CD14-positive monocyte (primary cell): Measurements from ENCODE around the gene RGMA. TPM values are rescaled to one million over a fixed set of nuclear protein-coding genes. Genes with fewer than 3 reads are reported as not detected.

ENCODE experiments used
- DNase-seq, 3 donors: peaks; one replicate each; pipeline ENCODE4 v3.0.0-alpha.2; 2011 to 2022
- H2AFZ ChIP-seq: 2 replicates; pipeline ENCODE4 v1.6.0; 2012; ENCODE audit warnings: mild to moderate bottlenecking, low read depth, low read length, inconsistent platforms; ENCODE audit not compliant: insufficient read depth, poor library complexity, severe bottlenecking
- H3K27ac ChIP-seq, 2 donors: 1 replicate in 1 of 2; 2 replicates in 1 of 2; pipeline ENCODE4 v1.5.1; 2012 to 2013; ENCODE audit warnings: low read length in 2 of 2, control low read depth in 1 of 2, inconsistent platforms in 1 of 2, low read depth in 1 of 2, mild to moderate bottlenecking in 1 of 2
- H3K27me3 ChIP-seq, 2 donors: one replicate each; pipeline versions ENCODE4 v1.6.0 to v1.6.1; 2011 to 2013; ENCODE audit warnings: low read length in 2 of 2; ENCODE audit not compliant: control insufficient read depth in 2 of 2, insufficient read depth in 2 of 2
- H3K36me3 ChIP-seq, 2 donors: replicated peaks in 1 of 2; 1 replicate in 1 of 2; 2 replicates in 1 of 2; pipeline versions ENCODE4 v1.5.1 to v1.6.1; 2012 to 2013; ENCODE audit warnings: low read length in 2 of 2, control low read depth in 1 of 2, inconsistent platforms in 1 of 2, mild to moderate bottlenecking in 1 of 2; ENCODE audit not compliant: insufficient read depth in 2 of 2, control insufficient read depth in 1 of 2
- H3K4me1 ChIP-seq, 2 donors: 1 replicate in 1 of 2; 2 replicates in 1 of 2; pipeline versions ENCODE4 v1.5.1 to v1.6.1; 2012 to 2013; ENCODE audit warnings: low read length in 2 of 2, control low read depth in 1 of 2, inconsistent platforms in 1 of 2, mild to moderate bottlenecking in 1 of 2, moderate library complexity in 1 of 2; ENCODE audit not compliant: insufficient read depth in 2 of 2, control insufficient read depth in 1 of 2
- H3K4me2 ChIP-seq: replicated peaks from 2 replicates; pipeline ENCODE3; 2012; ENCODE audit warnings: low read length, moderate library complexity, mild to moderate bottlenecking; ENCODE audit not compliant: poor library complexity, severe bottlenecking; ENCODE audit errors: extremely low read depth
- H3K4me3 ChIP-seq, 3 experiments: fragments of 200-600 bp in 1 of 3; sonication (generic) in 1 of 3; replicated peaks in 1 of 3; 1 replicate in 2 of 3; 2 replicates in 1 of 3; pipeline ENCODE4 v1.5.1; 2011 to 2013; ENCODE audit warnings: low read length in 3 of 3, mild to moderate bottlenecking in 3 of 3, control low read depth in 2 of 3, low read depth in 2 of 3, inconsistent platforms in 1 of 3, moderate library complexity in 1 of 3
- H3K79me2 ChIP-seq: 2 replicates; pipeline ENCODE4 v1.6.0; 2012; ENCODE audit warnings: mild to moderate bottlenecking, control low read depth, inconsistent platforms, low read length, moderate library complexity; ENCODE audit not compliant: insufficient read depth
- H3K9ac ChIP-seq: 2 replicates; pipeline ENCODE4 v1.6.0; 2017; ENCODE audit warnings: low read length, mild to moderate bottlenecking; ENCODE audit not compliant: insufficient read depth, poor library complexity, severe bottlenecking
- H3K9me3 ChIP-seq, 2 donors: replicated peaks in 1 of 2; 1 replicate in 1 of 2; 2 replicates in 1 of 2; pipeline versions ENCODE4 v1.5.1 to v1.6.1; 2012 to 2013; ENCODE audit warnings: low read length in 2 of 2, control low read depth in 1 of 2; ENCODE audit not compliant: control insufficient read depth in 1 of 2, insufficient read depth in 1 of 2
- H4K20me1 ChIP-seq: 2 replicates; pipeline ENCODE4 v1.6.0; 2012; ENCODE audit warnings: mild to moderate bottlenecking, low read length, control low read depth, moderate library complexity; ENCODE audit not compliant: insufficient read depth
- H3K27ac Mint-ChIP-seq, 7 donors: one replicate each; pipeline ENCODE4 v1.8.0; 2020; ENCODE audit warnings: mild to moderate bottlenecking in 7 of 7, mixed read lengths in 7 of 7, moderate library complexity in 6 of 7, inconsistent platforms in 2 of 7
- H3K27me3 Mint-ChIP-seq, 3 donors: one replicate each; pipeline ENCODE4 v1.8.0; 2021 to 2022; ENCODE audit warnings: low read depth in 3 of 3, mild to moderate bottlenecking in 3 of 3, mixed read lengths in 3 of 3, moderate library complexity in 3 of 3, inconsistent platforms in 1 of 3
- H3K36me3 Mint-ChIP-seq, 2 donors: one replicate each; pipeline ENCODE4 v1.8.0; 2020; ENCODE audit warnings: mixed read lengths in 2 of 2, inconsistent platforms in 1 of 2, mild to moderate bottlenecking in 1 of 2
- H3K4me1 Mint-ChIP-seq: one replicate; pipeline ENCODE4 v1.8.0; 2020; ENCODE audit warnings: mild to moderate bottlenecking, mixed read lengths
- H3K4me3 Mint-ChIP-seq, 2 donors: one replicate each; pipeline ENCODE4 v1.8.0; 2020; ENCODE audit warnings: mild to moderate bottlenecking in 2 of 2, mixed read lengths in 2 of 2, moderate library complexity in 1 of 2
- H3K9me3 Mint-ChIP-seq, 7 donors: one replicate each; pipeline ENCODE4 v1.8.0; 2020 to 2022; ENCODE audit warnings: mixed read lengths in 7 of 7, mild to moderate bottlenecking in 6 of 7, moderate library complexity in 6 of 7, inconsistent platforms in 2 of 7
- CTCF ChIP-seq: fragments of 200-600 bp; IDR thresholded peaks from one replicate; pipeline ENCODE4 v1.8.0; 2022; ENCODE audit warnings: antibody characterized with exemption, mild to moderate bottlenecking
- WGBS: methylation state at CpG from one replicate; pipeline ENCODE4 v1.1.5; 2013; ENCODE audit warnings: missing lambda C conversion rate; ENCODE audit not compliant: insufficient coverage; 5-methylcytosine and 5-hydroxymethylcytosine counted together
- intact Hi-C, 2 donors: fragments of 100-400 bp; cut with micrococcal nuclease; formaldehyde crosslinking; loops; one replicate each; pipeline versions ENCODE4 v1.15.0 to v1.15.1; 2023
- polyA plus RNA-seq, 3 donors: library from polyadenylated mRNA; depleted of rRNA in 1 of 3; unstranded in 2 of 3; stranded (reverse) in 1 of 3; fragments of 300-500 nt in 2 of 3; fragments of >200 nt in 1 of 3; fragmentation: Illumina TruSeq in 2 of 3; gene quantifications; 1 replicate in 2 of 3; 2 replicates in 1 of 3; pipeline ENCODE4 v1.2.3, GENCODE V29; 2012 to 2021

The RGMA gene
- polyA plus RNA-seq, 3 donors, result 0.07 to 0.35 (median 0.08) TPM

GRCh38 chr15:93028111-93028631, 60.8 kb downstream of the RGMA start:
- no peaks in the 10 kb centered on the region for H3K27me3 ChIP-seq
- H3K4me2 ChIP-seq, result peak overlapping the region; percentile 35
- TF ChIP-seq CTCF, result no peak
- no peaks in the 10 kb centered on the region for H3K9me3 ChIP-seq
- Mint-ChIP-seq H3K9me3 (peaks cover 0 to 6% (median 3%) of the 10 kb centered on the region in 7 donors), H3K4me3 (peak overlapping the region in 1 of 2 donors; percentile 68), H3K27me3 (peaks cover 0 to 2% (median 2%) of the 10 kb centered on the region in 3 donors), H3K36me3 (peaks cover 32 to 37% of the 10 kb centered on the region in 2 donors), H3K4me1 (peaks cover 64% of the 10 kb centered on the region), H3K27ac (peak overlapping the region; percentile 93 to 98 (median 97))
- H3K4me1 ChIP-seq, result peaks cover 66 to 70% of the 10 kb centered on the region in 2 donors
- peaks cover 15 to 21% of the 10 kb centered on the region in 2 donors for H3K36me3 ChIP-seq
- H4K20me1 ChIP-seq, result peaks cover 21% of the 10 kb centered on the region
- H3K4me3 ChIP-seq, result peak overlapping the region in 1 of 3 experiments; percentile 18
- H3K9ac ChIP-seq, result peak overlapping the region; percentile 35
- peak overlapping the region; percentile 18 for H2AFZ ChIP-seq
- peaks cover 6% of the 10 kb centered on the region for H3K79me2 ChIP-seq
- intact Hi-C loops, result loop anchor here in 1 of 2 donors (10.0 kb wide), 1 partner anchor 233 kb away; no protein-coding TSS in a partner anchor
- peak in 1 of 3 donors; percentile 6 for DNase-seq
- peak overlapping the region; percentile 87 to 95 for H3K27ac ChIP-seq
- 67% methylated on average over 10 of the region's 13 CpGs for WGBS

GRCh38 chr15:93027413-93027812, 61.6 kb downstream of the RGMA start:
- H4K20me1 ChIP-seq, result peaks cover 27% of the 10 kb centered on the region
- H3K4me2 ChIP-seq, result no peak overlapping the region
- no peak overlapping the region for H2AFZ ChIP-seq
- intact Hi-C loops, result loop anchor here in 1 of 2 donors (10.0 kb wide), 1 partner anchor 233 kb away; no protein-coding TSS in a partner anchor
- peak; percentile 60 to 72 (median 71) for DNase-seq
- H3K27ac Mint-ChIP-seq, result peak overlapping the region; percentile 88 to 98 (median 96)
- peaks cover 23 to 29% of the 10 kb centered on the region in 2 donors for H3K36me3 ChIP-seq
- no peak for TF ChIP-seq CTCF
- peaks cover 14% of the 10 kb centered on the region for H3K79me2 ChIP-seq
- H3K27me3 Mint-ChIP-seq, result peaks cover under 1 to 2% (median 2%) of the 10 kb centered on the region in 3 donors
- H3K27me3 ChIP-seq, result no peaks in the 10 kb centered on the region
- peaks cover 0 to 6% (median 3%) of the 10 kb centered on the region in 7 donors for H3K9me3 Mint-ChIP-seq
- 37% methylated on average over 6 of the region's 10 CpGs for whole genome bisulfite sequencing
- peak overlapping the region in 1 of 3 experiments; percentile 18 for H3K4me3 ChIP-seq
- peaks cover 66% of the 10 kb centered on the region for H3K4me1 Mint-ChIP-seq
- H3K36me3 Mint-ChIP-seq, result peaks cover 39 to 45% of the 10 kb centered on the region in 2 donors
- peak overlapping the region in 1 of 2 donors; percentile 12 for H3K4me3 Mint-ChIP-seq
- no peaks in the 10 kb centered on the region for H3K9me3 ChIP-seq
- peak overlapping the region; percentile 9 for H3K9ac ChIP-seq
- H3K4me1 ChIP-seq, result peaks cover 66 to 70% of the 10 kb centered on the region in 2 donors
- H3K27ac ChIP-seq, result peak overlapping the region; percentile 87 to 95
